Hepatocyte (in vitro differentiated cells): ENCODE measurements around the gene BCL2L15. TPM values are rescaled to one million over a fixed set of nuclear protein-coding genes. Genes with fewer than 3 reads are reported as not detected.
A peak's percentile ranks its signal among the peaks of the same experiment; 100 is the strongest.

ENCODE experiments used
- DNase-seq: peaks from one replicate; pipeline ENCODE4 v3.0.0-alpha.2; 2016; ENCODE audit warnings: low spot score
- H2AFZ ChIP-seq: fragments of 200-600 bp; sonication (generic); 2 replicates; pipeline ENCODE4 v1.6.0; 2016; ENCODE audit warnings: antibody characterized with exemption, mild to moderate bottlenecking
- H3K27ac ChIP-seq: fragments of 200-600 bp; sonication (generic); 2 replicates; pipeline ENCODE4 v1.5.1; 2016; ENCODE audit warnings: mild to moderate bottlenecking
- H3K27me3 ChIP-seq: fragments of 200-600 bp; sonication (generic); 2 replicates; pipeline ENCODE4 v1.6.1; 2016
- H3K36me3 ChIP-seq: fragments of 200-600 bp; sonication (generic); replicated peaks from 2 replicates; pipeline ENCODE4 v1.5.1; 2016; ENCODE audit warnings: low read depth; ENCODE audit not compliant: insufficient read depth
- H3K4me1 ChIP-seq: fragments of 200-600 bp; sonication (generic); 2 replicates; pipeline ENCODE4 v1.5.1; 2016; ENCODE audit warnings: mild to moderate bottlenecking, moderate library complexity; ENCODE audit not compliant: insufficient read depth
- H3K4me2 ChIP-seq: fragments of 200-600 bp; sonication (generic); 2 replicates; pipeline ENCODE4 v1.6.0; 2016
- H3K4me3 ChIP-seq: fragments of 200-600 bp; sonication (generic); 2 replicates; pipeline ENCODE4 v1.5.1; 2016; ENCODE audit warnings: mild to moderate bottlenecking
- H3K79me2 ChIP-seq: fragments of 200-600 bp; sonication (generic); 2 replicates; pipeline ENCODE4 v1.6.0; 2017; ENCODE audit warnings: mild to moderate bottlenecking
- H3K9me2 ChIP-seq: fragments of 200-600 bp; sonication (generic); replicated peaks from 2 replicates; pipeline ENCODE4 v1.6.0; 2017; ENCODE audit warnings: mild to moderate bottlenecking; ENCODE audit not compliant: insufficient read depth
- H3K9me3 ChIP-seq: fragments of 200-600 bp; sonication (generic); 2 replicates; pipeline ENCODE4 v1.5.1; 2016; ENCODE audit warnings: low read depth, mild to moderate bottlenecking
- H4K20me1 ChIP-seq: fragments of 200-600 bp; sonication (generic); 2 replicates; pipeline ENCODE4 v1.6.0; 2016; ENCODE audit warnings: mild to moderate bottlenecking; ENCODE audit not compliant: insufficient read depth, poor library complexity, severe bottlenecking
- EZH2 ChIP-seq: fragments of 200-600 bp; sonication (generic); IDR thresholded peaks from 2 replicates; pipeline ENCODE4 v1.6.1; 2016; ENCODE audit warnings: antibody characterized with exemption, mild to moderate bottlenecking, borderline replicate concordance
- EZH2phosphoT487 ChIP-seq: fragments of 200-600 bp; sonication (generic); IDR thresholded peaks from one replicate; pipeline ENCODE4 v1.6.1; 2018; ENCODE audit warnings: antibody characterized with exemption, mild to moderate bottlenecking, low read depth, moderate library complexity; ENCODE audit not compliant: unreplicated experiment, severe bottlenecking
- WGBS: methylation state at CpG from one replicate; pipeline ENCODE4 v1.1.6; 2016; ENCODE audit warnings: low lambda C conversion rate; ENCODE audit errors: missing lambda C conversion rate; 5-methylcytosine and 5-hydroxymethylcytosine counted together
- polyA plus RNA-seq: library from polyadenylated mRNA; unstranded; fragments of >200 nt; fragmentation: Nextera tagmentation; extraction: Ambion mirVana; gene quantifications from 2 replicates; pipeline ENCODE4 v1.2.1, GENCODE V29; 2016
- total RNA-seq: library from RNA; depleted of rRNA; stranded (reverse); fragments of >200 nt; gene quantifications from 2 replicates; pipeline ENCODE4 v1.2.3, GENCODE V29; 2014
- TF ChIP-seq, protein P1 (sequence below): fragments of 200-600 bp; sonication (generic); IDR thresholded peaks from 2 replicates; pipeline ENCODE4 v1.5.1; 2016; ENCODE audit warnings: antibody characterized with exemption, mild to moderate bottlenecking; ENCODE audit not compliant: poor library complexity

Gene BCL2L15
- total and polyA plus RNA-seq, 2 experiments from 2014 or later, result 0.66 to 3.0 TPM

DNA sequence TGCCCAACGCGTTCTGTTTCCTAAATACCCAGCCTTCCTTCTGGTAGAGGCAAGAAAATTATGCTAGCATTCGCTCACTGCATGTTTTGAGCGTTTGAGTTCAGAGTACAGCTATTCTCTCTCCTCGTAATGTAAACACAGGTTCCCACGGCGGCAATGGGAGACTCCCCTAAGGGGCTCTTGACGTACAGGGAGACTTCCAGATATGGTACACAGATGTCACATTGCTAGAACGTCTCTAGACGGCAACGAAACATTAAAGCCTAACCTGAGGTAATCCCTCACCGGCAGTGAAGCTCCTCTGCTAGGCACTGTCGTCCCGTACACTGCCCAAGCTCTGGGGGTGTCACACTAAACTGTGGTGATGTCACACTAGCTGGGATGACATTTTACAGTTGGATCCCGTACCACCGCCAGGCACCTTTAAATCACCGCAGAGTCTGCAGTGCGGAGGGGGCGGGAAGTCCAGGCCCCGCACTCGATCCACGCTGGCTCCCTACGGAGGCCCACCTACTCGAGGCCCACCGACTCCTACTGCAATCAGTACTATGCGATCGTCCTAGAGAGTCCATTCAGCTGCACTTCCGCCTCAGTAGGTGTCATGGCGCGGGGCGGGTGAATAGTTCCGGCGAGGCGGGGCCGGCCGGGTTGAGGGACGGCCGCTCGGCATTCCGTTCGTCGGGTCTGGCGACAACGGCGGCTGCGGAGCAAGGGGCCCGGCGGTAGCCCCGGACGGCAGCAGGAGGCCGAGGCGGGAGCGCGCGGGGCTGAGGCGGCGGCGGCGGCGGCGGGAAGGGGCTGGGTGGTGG is 41.8 kb upstream of the BCL2L15 start, which contains the start of gene HIPK1:
TSS of gene HIPK1 (plus strand) at position 384 of the 809 bp plus-strand sequence.
- Histone ChIP-seq H3K4me2 (peak within 1 kb of the TSS; percentile 87), H3K27ac (peak within 1 kb of the TSS; percentile 98), H4K20me1 (peaks cover 19% of the 10 kb centered on the region), H3K9me2 (no peaks in the 10 kb centered on the region), H2AFZ (peak within 1 kb of the TSS; percentile 94), H3K4me3 (peak within 1 kb of the TSS; percentile 95), H3K9me3 (no peaks in the 10 kb centered on the region), H3K4me1 (peaks cover 27% of the 10 kb centered on the region), H3K27me3 (no peaks in the 10 kb centered on the region), H3K79me2 (peaks cover 45% of the 10 kb centered on the region), H3K36me3 (no peaks in the 10 kb centered on the region)
- no peak for TF ChIP-seq EZH2
- no peak for TF ChIP-seq EZH2phosphoT487
- TF ChIP-seq, protein P1, sequence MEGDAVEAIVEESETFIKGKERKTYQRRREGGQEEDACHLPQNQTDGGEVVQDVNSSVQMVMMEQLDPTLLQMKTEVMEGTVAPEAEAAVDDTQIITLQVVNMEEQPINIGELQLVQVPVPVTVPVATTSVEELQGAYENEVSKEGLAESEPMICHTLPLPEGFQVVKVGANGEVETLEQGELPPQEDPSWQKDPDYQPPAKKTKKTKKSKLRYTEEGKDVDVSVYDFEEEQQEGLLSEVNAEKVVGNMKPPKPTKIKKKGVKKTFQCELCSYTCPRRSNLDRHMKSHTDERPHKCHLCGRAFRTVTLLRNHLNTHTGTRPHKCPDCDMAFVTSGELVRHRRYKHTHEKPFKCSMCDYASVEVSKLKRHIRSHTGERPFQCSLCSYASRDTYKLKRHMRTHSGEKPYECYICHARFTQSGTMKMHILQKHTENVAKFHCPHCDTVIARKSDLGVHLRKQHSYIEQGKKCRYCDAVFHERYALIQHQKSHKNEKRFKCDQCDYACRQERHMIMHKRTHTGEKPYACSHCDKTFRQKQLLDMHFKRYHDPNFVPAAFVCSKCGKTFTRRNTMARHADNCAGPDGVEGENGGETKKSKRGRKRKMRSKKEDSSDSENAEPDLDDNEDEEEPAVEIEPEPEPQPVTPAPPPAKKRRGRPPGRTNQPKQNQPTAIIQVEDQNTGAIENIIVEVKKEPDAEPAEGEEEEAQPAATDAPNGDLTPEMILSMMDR, result no peak
- WGBS, result 2% methylated on average over 27 of the region's 61 CpGs
- peak; percentile 97 for DNase-seq

DNA sequence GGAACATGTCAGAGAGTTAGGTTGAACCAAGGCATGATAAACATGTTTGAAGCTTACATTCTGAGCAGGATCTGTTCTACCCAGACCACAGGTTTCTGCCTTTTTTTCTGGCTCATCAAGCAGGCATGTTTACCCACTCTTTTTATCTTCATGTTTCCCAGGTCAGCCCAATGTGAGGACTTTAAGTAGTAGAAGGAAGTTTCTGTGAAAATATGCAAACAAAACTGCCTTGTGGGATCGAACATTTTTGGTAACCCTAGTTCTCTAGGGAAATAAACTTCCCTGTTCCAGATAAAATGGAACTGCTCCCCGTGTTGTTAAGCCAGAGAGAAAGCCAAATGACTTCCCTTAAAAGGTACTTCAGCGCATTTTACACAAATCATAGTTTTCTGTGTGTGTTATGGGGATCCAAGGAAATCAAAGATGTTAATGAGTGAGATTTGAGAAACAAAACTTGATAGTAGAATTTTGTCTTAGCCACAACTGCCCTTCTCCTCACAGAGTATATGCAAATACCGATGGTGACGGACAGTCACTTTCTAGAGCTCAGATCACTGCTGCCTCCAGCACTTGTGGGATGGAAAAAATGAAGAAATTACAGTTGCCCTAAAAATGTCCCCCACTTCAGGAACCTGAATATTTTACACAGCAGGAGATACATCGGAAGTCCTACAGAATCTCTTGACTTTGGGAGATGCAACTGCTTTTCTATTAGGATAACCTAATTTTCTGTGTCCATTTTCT is 41.0 kb upstream of the BCL2L15 start:
- Histone ChIP-seq H3K4me2 (peak overlapping the region; percentile 80), H3K4me1 (peaks cover 27% of the 10 kb centered on the region), H3K36me3 (no peaks in the 10 kb centered on the region), H3K27me3 (peaks cover under 1% of the 10 kb centered on the region), H4K20me1 (peaks cover 17% of the 10 kb centered on the region), H3K9me3 (no peaks in the 10 kb centered on the region), H3K4me3 (peak overlapping the region; percentile 95), H3K27ac (peak overlapping the region; percentile 98), H3K9me2 (no peaks in the 10 kb centered on the region), H2AFZ (peak overlapping the region; percentile 94), H3K79me2 (peaks cover 37% of the 10 kb centered on the region)
- TF ChIP-seq, protein P1, result no peak
- TF ChIP-seq EZH2phosphoT487 (no peak), EZH2 (no peak)
- peak; percentile 24 for DNase-seq
- 20% methylated on average over 6 of the region's 6 CpGs for WGBS

DNA sequence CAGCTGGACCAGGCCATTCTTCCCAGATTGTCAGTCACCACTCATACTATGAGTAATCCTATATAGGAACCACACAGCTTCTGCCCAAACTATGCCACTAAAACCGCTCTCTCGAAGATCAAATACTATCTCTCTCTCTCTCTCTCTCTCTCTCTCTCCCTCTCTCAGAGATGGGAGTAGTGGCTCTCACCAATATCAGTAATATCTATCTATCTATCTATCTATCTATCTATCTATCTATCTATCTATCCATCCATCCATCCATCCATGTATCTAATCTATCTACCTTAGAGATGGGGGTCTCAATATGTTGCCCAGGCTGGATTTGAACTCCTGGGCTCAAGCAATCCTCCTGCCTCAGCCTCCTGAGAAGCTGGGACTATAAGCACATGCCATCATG is 37.1 kb upstream of the BCL2L15 start:
- H3K4me3 ChIP-seq, result no peak overlapping the region
- H3K27ac ChIP-seq, result no peak overlapping the region
- H4K20me1 ChIP-seq, result no peaks in the 10 kb centered on the region
- H3K79me2 ChIP-seq, result no peaks in the 10 kb centered on the region
- no peak overlapping the region for H2AFZ ChIP-seq
- H3K9me2 ChIP-seq, result no peaks in the 10 kb centered on the region
- H3K27me3 ChIP-seq, result peaks cover 6% of the 10 kb centered on the region
- H3K4me1 ChIP-seq, result peaks cover 10% of the 10 kb centered on the region
- H3K4me2 ChIP-seq, result no peak overlapping the region
- no peaks in the 10 kb centered on the region for H3K9me3 ChIP-seq
- TF ChIP-seq EZH2phosphoT487, result no peak
- no peak for TF ChIP-seq EZH2
- TF ChIP-seq, protein P1, result no peak
- WGBS, result 87% methylated on average over 2 of the region's 2 CpGs
- DNase-seq, result no peak
- H3K36me3 ChIP-seq, result no peaks in the 10 kb centered on the region
